Right ventricle myocardium inferior (tissue), 1 donor: Measurements from ENCODE around the gene MASP2. TPM values are rescaled to one million over a fixed set of nuclear protein-coding genes. Genes with fewer than 3 reads are reported as not detected.
"Not testable (repeated sequence)": the region's sequence is repeated elsewhere in the genome, so short reads cannot be mapped to it uniquely, and the experiment has no call there.

Experiments
- ATAC-seq: fragments of 200-7000 bp; cut with Tn5 transposase; one replicate; pipeline ENCODE4 v1.9.1; 2020; ENCODE audit warnings: mild to moderate bottlenecking, moderate library complexity
- DNase-seq: peaks from one replicate; pipeline ENCODE4 v3.0.0; 2021; ENCODE audit errors: missing footprints
- intact Hi-C: fragments of 100-400 bp; cut with DNase I; formaldehyde crosslinking; loops from one replicate; pipeline ENCODE4 v1.11.0; 2022
- total RNA-seq: library from RNA; stranded (reverse); fragmentation: NEBNext Ultra II Directional; extraction: Animal tissue kit (Norgen Biotek cat#: 25700); gene quantifications from one replicate; pipeline ENCODE4 v1.2.1, GENCODE V29; 2021
- donor health status: DM: no; HTN: yes; CAD: no; lungs with severe emphysema.

MASP2 gene
- total RNA-seq, 1 donor from 2014 or later = not detected

DNA sequence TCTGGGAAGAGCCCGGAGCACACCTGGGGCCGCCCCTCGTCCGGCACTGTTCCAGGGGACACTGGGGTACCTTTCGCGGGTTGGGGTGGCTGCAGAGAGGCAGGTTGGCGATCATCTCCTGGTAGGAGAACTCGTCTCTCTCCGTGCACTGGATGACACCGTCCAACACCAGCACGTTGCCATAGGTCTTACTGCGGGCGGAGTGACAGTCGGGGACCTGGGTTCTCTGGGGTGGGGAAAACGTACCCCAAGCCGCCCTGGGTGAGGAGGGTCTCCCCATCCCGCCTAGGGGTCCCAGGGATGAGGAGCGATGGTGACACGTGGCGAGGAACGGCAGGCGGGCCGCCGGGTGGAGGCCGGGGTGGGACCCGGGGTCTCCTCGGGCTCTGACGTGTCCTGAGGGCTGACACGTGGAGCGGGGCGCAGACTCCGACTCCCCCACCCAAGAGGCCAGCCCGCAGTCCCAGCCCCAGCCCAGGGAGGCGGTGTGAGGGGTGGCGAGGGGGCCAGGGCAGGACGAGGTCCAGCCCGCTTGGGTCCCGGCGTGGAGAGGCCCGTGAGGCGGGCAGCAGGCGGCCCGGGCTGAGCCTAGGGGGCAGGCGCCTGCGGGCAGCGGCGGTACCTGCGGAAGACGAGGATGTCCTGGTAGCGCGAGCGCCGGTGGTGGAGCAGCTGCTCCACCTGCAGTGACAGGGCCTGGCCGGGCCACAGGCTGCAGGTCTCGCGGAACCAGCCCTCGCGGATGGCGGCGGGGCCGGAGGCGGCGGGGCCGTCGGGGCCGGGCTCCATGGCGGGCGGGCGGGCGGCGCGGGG, 12.3 kb upstream of the MASP2 start:
- no peak for ATAC-seq
- DNase-seq = no peak
- intact Hi-C loops = no loop called here

DNA sequence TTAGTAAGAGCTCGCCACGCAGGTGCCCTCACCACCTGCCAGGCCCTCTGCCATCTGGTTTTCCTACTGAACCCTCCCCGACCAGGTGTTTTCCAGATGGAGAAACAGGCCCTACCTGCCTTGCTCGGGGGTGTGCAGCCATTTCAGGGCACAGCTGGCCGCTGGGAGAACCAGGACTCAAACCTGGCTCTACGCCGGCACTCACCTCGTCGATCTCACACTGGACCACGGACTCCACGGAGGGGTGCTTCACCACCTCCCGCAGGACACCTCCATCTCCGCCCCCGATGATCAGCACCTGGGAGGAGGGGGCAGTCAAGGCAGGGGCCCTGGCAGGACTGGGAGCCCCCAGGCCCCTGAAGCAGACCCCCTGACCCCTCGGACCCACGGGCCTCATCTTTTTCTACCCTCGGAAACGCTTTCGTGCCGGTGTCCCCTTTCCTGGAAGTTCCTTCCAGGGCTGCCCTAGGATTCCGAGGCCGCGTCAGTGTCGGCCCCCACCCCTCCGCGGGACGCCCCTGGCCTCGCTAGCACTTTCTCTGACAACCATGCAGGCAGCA, 11.6 kb upstream of the MASP2 start:
- no peak for ATAC-seq
- intact Hi-C loops = no loop called here
- no peak for DNase-seq

DNA sequence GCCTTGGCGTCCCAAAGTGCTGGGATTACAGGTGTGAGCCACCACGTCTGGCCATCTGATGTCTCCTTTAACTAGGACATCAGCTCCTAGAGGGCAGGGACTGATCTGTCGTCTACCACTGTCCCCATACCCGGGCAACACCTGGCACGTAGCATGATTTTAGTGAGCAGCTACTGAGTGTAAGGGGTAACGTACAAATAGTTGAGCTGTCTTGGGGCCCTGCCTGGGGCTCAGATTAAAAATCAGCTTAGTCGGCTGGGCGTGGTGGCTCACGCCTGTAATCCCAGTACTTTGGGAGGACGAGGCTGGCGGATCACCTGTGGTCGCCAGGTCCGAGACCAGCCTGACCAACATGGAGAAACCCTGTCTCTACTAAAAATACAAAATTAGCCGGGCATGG, 11.0 kb upstream of the MASP2 start:
- intact Hi-C loops = no loop called here
- ATAC-seq (no peak), DNase-seq (no peak)

DNA sequence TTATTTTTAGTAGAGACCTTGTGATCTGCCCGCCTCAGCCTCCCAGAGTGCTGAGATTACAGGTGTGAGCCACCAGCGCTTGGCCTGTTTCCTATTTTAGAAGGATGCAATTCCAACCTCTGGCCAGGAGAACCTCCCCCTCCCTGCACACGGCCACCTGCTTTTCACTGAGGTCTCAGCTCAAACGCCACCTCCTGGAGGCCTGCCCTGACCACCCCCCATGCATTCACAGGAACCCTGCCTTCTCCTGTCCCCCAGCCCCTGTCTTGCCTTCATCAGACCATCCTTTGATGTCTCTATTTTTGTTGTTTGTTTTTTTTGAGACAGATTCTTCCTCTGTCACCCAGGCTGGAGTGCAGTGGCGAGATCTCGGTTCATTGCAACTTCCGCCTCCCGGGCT, 10.4 kb upstream of the MASP2 start:
- intact Hi-C loops = no loop called here
- ATAC-seq (no peak), DNase-seq (no peak)

DNA sequence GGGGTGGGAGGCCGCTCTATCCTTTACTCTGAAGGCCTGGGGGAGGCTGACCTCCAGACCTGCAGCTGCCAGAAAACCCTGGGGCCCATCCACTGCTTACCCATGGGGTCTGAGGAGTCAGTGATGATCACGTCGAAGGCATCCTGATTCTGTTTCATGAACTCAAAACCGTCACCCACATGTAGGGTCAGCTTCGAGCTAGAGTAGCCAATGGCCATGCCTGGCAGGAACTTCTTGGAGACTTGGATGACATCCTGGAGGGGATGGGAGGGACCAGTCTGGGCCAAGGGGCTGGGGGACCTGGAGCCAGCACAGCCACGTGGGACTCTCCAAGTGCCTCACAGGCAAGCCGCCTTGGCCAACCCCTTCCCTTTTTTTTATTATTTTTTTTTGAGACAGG, 9.5 kb upstream of the MASP2 start:
- ATAC-seq (no peak), DNase-seq (no peak)
- intact Hi-C loops = no loop called here

DNA sequence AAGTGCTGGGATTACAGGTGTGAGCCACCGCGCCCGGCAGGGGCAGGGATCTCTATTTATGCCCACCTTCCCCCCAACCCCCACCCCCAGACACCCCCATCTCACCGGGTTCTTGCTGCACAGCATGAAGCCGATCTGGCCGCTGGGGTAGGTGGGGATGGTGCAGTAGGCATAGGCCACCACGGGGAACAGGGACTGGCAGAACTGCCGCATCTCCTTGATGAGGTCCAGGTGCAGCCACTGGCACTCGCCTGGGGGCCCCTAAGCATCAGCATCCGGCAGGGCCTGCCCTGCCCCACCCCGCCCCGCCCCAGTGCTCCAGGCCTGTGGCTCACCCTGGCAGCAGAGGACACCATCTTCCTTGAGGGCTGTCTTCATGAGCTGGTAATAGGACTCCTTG, 8.6 kb upstream of the MASP2 start:
- ATAC-seq = no peak
- intact Hi-C loops = no loop called here
- DNase-seq = no peak

DNA sequence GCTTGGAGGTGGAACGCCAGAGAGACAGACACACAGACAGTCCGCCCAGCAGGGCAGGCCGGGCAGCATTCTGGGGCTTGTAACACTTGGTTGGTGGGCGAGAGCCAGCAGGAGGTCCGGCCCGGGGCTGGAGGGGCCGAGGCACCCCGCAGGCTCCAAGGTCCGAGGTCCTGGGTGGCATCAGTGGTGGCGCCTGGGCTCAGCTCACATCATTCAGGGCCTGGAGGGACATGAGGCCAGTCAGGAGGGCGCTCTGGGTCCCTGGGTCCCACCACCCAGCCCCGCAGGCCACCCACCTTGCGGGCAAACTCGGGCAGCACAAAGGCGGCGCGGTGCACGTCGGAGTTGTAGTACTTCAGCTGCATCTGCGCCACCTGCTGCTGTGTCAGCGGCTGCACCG, 7.6 kb upstream of the MASP2 start:
- intact Hi-C loops = no loop called here
- no peak for ATAC-seq
- no peak for DNase-seq

DNA sequence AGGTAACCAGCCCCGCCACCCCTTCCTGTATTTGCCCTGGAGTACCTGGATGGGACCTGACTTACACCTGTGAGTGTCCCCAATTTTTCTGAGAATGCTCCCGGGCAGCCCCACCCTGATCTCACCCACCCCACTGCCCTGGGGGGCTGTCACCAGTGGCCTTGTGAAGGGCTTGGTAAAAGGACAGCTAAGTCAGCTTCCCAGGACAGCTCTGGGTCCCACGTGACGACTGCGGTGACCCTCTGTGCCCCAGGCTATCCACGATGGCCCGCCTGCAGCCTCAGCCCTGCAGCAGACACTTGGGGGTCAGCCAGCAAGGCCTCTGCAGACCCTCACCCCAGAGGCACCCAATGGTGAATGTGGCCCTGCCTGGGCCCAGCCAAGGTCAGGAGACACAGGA, 7.1 kb upstream of the MASP2 start:
- ATAC-seq (no peak), DNase-seq (no peak)
- intact Hi-C loops = no loop called here

DNA sequence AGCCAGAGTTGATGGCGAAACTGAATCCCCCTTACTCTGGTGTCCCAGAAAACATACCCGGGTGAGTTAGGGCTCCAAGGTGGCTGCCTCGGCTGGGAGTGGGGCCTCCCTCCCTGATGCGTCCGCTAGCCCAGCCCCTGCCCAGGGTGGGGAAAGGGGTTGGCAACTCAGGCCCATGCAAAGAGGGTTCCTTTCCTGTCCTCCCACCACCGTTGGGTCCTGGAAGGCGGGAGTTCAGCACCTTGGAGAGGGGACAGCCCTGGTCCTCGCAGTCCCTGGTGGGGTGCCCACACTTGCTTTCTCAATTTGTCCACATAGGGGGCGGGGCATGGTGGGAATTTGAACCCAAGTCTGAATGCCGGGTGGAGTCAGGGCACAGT, 6.7 kb upstream of the MASP2 start:
- no peak for DNase-seq

DNA sequence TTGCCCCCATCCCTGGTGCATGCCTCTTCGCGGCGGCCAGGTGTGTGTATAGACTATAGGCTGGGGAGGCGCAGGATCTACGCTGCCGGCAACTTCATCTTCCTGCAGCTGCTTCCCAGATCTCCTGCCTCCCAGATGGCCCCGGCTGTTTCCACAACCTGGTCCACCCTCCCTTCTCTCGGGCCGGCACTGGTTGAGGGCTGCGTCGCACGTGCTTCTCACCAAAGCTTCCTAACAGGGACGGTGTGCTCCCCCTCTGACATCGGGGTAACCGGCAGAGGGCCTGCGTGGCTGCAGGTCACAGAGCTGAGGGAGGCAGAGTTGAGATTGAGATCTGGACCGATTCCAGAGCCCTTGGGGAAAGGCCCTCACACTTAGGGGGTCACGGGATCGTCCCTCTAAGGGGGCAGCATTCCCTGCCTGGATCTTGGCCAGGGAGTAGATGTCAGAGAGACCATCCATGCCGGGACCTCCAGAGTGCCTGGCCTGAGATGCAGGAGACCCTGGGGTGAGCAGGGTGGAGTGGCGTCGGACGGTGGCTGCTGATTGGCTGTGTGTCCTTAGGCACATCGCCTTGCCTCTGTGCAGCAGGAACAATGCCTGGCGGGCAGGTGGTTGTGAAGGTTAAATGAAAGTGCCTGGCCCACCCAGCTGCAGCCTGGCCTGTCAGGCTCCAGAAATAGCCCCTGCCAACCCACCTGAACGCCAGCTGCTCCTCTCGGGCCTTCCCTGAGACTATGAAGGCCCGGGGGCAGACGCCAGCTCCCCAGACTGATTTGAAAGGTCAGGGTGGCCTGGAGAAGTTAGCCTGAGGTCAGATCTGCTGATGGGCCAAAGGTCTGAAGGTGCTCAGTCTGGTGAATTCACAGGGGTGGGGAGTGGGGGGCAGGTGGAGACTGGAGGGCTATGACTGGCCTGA, 6.1 kb upstream of the MASP2 start:
- intact Hi-C loops = no loop called here
- ATAC-seq = no peak
- DNase-seq = no peak

More for the DNA sequence above, 6.7 kb upstream of the MASP2 start:
- intact Hi-C loops = no loop called here
- ATAC-seq = peak; percentile 26

DNA sequence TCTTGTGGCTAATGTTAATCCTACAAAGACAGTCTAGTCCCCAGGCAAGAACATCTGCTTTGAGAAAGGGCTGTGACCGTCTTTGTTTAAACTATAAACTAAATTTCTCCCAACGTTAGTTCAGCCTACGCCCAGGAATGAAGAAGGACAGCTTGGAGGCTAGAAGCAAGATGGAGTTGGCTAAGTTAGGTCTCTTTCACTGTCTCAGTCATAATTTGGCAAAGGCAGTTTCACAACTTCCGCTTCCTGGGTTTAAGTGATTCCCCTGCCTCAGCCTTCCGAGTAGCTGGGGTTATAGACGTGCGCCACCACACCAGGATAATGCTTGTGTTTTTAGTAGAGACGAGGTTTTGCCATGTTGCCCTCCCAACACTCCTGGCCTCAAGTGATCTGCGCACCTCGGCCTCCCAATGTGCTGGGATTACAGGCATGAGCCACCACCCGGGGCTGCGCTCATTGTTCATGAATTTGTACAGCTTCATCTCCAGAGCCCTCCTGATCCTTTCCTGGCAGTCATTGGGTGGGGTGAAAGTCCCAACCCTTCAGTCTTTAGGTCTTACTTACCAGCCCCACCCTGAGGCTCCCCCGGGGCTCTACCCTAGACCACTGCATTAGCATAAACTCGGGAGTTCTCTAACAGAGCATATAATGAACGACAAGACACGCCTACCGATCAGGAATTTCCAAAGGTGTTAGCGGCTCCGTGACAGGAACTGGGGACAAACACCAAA, 4.9 kb upstream of the MASP2 start:
- DNase-seq (no peak), ATAC-seq (no peak)
- intact Hi-C loops = no loop called here

DNA sequence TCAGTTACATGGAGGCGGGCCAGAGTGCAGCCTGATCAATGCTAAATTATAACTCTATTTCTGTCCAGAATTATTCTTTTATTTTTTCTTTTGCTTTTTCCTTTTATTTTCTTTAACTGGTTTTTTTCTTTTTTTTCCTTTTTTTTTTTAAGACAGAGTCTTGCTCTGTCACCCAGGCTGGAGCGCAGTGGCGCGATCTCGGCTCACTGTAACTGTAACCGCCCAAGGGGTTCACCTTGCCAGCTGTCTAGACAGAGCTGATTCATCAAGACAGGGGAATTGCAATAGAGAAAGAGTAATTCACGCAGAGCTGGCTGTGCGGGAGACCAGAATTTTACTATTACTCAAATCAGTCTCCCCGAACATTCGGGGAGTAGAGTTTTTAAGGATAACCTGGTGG, 4.1 kb upstream of the MASP2 start:
- intact Hi-C loops, ATAC-seq: not testable (repeated sequence)

DNA sequence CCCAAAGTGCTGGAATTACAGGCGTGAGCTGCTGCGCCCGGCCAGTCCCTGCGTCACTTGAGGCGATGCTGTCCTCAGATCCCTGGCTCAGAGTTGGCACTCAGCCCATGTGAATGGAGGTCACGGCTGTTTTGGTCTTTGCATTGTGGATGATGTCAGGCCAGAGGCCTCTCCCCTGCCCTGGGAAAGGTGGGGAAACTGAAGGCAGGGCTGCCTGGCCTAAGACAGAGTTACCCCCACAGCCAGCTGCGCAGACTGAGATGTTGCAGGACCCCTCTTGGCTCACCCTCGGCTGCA, 821 bp downstream of the MASP2 start:
- no peak for ATAC-seq
- no peak for DNase-seq
- intact Hi-C loops = no loop called here

More for the DNA sequence above, 4.1 kb upstream of the MASP2 start:
- not testable (repeated sequence) for DNase-seq

DNA sequence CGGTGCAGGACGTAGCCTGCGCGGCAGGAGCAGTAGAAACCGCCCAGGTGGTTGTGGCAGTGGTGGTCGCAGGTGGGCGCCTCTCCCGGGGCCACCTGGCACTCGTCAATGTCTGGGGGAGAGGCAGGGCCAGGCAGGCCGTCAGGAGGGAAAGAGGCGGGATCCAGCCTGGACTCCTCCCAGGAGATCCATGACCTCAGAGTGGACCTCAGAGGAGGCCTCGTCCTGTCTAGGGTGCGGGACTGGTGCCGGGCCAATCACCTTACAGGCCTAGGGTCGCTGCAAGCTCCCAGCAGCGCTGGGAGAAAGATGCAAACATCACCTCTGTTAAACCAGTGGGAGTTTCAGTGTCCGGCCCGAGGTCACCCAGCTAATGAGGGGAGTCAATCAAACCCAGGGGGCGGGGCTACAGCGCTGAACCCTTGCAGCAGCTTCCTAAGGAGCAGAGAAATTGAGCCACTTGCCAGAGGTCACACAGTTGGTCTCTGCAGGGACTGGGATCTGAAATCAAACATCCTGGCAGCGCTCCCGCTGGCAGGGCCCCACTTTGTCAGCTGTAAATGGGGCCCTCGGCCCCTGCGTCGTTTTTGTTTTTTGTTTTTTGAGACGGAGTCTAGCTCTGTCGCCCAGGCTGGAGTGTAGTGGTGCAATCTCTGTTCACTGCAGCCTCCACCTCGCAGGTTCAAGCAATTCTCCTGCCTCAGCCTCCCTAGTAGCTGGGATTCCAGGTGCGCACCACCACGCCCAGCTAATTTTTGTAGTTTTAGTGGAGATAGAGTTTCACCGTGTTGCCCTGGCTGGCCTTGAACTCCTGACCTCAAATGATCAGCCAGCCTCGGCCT, 1.4 kb downstream of the MASP2 start:
- DNase-seq (peak; percentile 63), ATAC-seq (no peak)
- intact Hi-C loops = no loop called here

DNA sequence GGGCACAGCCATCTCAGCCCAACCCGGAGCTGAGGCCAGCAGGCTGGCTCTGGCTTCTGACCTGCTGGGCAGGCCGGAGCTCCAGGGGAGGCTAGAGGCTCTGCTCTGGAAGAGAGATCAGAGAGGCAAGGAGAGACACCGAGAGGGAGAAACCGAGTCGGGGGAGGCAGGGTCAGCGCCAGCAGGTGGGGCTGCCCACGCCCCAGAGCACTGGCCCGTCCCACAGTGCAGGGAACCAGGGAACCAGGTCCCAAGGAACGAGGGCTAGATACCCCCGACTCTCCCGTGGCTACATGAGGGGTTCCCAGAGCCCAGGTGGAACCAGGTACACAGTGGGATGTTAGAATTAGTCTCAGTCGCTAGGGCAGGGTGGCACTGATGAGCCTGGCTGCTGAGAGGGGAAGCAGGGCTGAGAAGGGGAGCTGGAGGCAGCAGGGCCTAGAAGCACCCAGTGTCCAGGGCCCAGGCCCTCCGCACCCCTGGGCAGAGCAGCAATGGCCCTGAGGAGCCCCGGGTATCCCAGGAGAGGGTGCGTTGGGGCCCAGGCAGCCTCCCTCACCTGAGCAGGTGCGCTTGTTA, 2.1 kb downstream of the MASP2 start:
- DNase-seq = no peak
- no peak for ATAC-seq
- intact Hi-C loops = no loop called here

DNA sequence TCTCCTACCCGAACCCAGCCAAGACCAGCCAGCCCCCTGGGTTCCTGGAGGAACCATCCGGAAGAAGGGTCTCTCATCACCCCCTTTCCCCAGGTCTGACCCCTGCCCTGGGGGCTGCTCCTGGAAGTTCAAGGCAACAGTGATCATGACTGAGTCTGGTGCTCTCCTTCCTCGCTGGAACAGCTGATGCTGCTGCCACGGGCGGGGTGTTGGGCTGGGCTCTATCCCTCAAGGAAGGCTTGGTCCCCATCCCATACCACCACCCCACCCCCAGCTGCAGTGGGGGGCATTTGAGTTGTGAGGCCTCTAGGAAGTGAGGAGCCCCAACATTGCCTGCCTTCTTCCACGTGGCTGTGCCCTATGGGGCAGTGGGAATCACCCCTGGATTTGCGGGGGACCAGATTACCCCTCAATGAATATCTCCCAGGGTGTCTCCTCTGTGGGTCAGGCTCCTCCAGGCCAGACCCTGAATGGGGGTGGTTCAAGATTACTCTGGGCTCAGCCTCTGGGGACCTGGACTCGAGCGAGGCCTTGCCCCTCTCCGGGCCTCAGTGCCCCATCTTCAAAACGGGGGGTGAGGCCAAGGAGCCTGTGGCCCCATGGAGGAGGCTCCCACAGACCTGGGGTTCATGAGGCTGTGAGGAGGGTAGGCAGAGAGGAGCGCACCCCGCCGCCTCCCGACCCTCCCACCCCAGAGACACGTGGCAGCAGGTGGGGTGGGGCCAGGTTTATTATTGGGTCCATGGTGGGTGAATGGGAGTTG, 2.8 kb downstream of the MASP2 start:
- ATAC-seq (no peak), DNase-seq (no peak)
- intact Hi-C loops = no loop called here
